NCI-H1694 treated with DMSO at 0.1 percent for 48 hours (cell line): ENCODE results near the gene OR2D2.
"Not testable (repeated sequence)": the region's sequence is repeated elsewhere in the genome, so short reads cannot be mapped to it uniquely, and the experiment has no call there.

Experiments used
- DNase-seq: peaks from one replicate; lab custom pipeline; 2025; lab: John Stamatoyannopoulos, UW

The OR2D2 gene, protein sequence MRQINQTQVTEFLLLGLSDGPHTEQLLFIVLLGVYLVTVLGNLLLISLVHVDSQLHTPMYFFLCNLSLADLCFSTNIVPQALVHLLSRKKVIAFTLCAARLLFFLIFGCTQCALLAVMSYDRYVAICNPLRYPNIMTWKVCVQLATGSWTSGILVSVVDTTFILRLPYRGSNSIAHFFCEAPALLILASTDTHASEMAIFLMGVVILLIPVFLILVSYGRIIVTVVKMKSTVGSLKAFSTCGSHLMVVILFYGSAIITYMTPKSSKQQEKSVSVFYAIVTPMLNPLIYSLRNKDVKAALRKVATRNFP

DNA sequence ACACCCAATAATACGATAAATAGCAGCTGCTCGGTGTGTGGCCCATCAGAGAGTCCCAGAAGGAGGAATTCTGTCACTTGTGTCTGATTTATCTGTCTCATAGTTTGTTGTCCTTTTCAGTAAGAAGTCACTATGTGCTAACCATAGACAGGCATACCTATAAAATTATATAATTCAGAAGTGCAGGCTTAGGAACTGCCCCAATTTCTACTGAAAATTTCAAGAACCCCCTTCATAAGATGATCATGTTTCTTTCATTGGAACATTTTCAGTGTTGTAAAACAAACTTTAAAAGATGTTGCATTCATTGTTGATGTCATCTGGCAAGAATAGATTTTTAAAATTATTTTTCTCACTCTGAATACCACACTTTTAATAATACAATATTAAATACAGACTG, at the start of gene OR2D2:
OR2D2 (minus strand) TSS at position 101 of the 400 bp plus-strand sequence; CDS start at position 101, 0 bp downstream.
- no peak for DNase-seq

- DNase-seq = no peak
Measured at GRCh38 chr11:6941970-6942369, 49.7 kb upstream of the OR2D2 start.

GRCh38 chr11:6932145-6932544, 39.8 kb upstream of the OR2D2 start:
- DNase-seq = no peak

DNA sequence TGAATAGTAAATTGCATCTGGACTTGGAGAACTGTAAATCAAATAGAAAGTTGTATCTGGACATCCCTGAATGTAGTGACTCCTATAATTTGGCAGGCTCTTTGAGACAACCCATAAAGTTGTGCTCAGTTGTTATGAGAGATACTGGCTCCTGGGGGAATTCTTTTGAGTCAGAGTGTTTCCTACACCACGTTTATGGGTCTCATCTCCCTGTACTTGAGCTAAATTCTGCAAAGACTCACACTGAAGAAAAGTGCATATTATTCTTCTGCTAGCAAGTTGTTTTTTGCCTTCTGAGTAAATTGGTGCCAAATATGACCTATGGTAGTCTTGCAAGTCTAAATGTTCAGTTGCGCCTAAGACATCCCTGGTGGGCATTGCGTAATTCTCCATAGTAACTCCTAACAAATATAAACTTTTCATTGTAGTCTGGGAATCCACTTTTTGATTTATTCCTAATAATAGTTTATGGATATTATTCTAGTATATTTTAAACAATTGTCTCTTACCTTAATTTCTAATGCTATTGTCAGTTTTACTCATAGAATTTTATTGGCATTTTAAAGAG, 38.9 kb upstream of the OR2D2 start:
- DNase-seq = no peak

GRCh38 chr11:6928916-6929315, 36.6 kb upstream of the OR2D2 start:
- no peak for DNase-seq

DNA sequence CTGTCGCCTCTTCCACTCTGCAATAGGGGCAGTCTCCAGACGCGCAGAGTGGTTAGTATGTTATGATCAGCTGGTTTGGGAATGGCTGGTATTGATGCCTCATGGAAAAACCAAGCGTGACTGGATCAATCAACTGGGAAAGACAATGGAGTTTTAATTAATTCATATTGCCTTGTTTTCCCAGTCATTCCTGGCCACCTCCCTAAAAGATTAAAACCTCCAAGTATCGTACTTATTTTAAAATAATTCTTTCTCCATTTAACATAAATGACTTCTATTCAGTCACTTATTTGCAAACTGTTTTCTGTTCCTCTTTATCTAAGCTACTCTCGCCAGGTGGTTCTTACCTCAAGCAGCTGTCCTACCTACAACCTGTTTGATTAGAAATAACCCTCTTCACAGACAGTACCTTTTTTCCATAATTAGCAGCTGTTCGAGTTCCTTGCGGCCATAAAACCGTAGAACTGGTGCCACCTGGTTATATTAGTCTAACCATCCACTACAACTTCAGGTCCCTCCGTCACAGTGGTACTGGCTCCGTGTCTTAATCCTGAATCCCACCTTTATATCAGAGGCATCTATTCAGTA, 34.8 kb upstream of the OR2D2 start:
- DNase-seq = no peak

DNA sequence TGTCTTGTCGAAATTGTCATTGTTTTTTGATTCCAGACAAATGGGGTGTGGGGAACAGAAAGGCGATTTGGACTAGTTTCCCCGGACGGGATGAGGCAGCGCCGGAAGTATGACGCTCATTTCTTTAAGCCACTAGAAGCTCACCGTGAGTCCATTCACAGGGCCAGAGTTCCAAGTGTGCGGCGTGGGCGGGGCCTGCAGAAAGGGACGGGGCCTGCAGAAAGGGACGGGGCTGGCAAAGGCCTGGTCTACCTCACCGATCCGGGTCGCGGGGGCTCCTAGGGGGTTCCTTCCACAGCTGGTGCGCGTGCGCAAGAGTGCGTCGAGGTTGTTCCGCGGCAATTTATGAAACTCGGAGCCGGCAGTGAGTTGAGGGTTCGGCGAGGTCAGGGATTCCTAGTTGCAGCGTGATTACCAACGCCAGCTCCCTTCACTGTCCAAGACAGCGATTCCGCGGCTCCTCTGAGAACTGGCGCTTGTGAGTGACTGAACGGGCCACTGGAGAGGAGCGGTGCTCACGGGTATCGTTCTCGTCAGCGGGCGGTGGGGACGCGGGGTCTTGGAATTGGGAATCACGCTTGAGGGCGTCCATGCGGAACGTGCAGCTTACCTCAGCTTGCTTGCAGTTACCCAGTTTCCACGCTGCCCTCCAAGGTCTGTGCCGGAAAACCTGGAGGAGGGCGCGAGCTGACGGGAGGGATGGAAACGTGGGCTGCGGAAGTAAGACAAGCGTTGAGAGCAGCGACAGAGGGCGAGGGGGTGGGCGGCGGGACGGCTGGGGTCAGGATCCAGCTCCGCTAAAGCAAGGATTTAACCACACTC, 34.1 kb upstream of the OR2D2 start, which contains the start of gene ZNF215:
ZNF215 (plus strand) TSS at position 219 of the 822 bp plus-strand sequence. CDS start 5,847 bp downstream, outside the sequence.
- no peak for DNase-seq

DNA sequence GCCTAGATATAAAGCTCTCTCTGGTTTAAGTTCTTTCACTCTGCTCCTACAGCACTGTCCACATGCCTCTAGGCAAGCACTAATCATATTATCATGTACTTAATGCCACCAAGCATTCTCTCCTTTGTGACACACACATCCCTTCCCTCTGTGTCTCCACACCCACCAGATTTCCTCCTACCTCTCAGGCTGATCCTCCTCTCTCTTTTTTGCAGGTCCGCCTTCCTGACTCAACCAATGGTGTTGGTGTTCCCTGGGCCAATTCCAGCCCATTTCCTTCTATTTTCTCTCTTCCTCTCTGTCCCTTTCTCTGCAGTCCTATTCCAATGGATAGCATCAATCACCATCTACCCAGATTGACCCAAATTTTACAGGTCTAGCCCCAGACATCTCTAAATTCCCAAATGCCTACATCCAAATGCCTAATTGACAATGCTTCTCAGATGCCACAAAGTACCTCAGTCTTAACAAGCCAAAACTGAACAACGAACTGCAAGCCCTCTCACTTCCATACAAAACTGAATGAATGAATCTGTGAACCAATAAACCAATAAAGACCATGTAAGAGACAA, 33.4 kb upstream of the OR2D2 start:
- DNase-seq = no peak

GRCh38 chr11:6925007-6925577, 32.8 kb upstream of the OR2D2 start:
- DNase-seq = no peak

GRCh38 chr11:6920702-6921101, 28.4 kb upstream of the OR2D2 start, which contains the start of gene OR2D3:
TSS of gene OR2D3 (plus strand) at chr11:6921002. CDS start at chr11:6921002, 0 bp downstream.
- DNase-seq = no peak

GRCh38 chr11:6919698-6920097, 27.4 kb upstream of the OR2D2 start:
- DNase-seq = no peak

GRCh38 chr11:6911948-6912347, 19.6 kb upstream of the OR2D2 start:
- DNase-seq = no peak

- DNase-seq = no peak
Measured at GRCh38 chr11:6911378-6911777, 19.1 kb upstream of the OR2D2 start.

GRCh38 chr11:6904804-6905203, 12.5 kb upstream of the OR2D2 start:
- DNase-seq = not testable (repeated sequence)

DNA sequence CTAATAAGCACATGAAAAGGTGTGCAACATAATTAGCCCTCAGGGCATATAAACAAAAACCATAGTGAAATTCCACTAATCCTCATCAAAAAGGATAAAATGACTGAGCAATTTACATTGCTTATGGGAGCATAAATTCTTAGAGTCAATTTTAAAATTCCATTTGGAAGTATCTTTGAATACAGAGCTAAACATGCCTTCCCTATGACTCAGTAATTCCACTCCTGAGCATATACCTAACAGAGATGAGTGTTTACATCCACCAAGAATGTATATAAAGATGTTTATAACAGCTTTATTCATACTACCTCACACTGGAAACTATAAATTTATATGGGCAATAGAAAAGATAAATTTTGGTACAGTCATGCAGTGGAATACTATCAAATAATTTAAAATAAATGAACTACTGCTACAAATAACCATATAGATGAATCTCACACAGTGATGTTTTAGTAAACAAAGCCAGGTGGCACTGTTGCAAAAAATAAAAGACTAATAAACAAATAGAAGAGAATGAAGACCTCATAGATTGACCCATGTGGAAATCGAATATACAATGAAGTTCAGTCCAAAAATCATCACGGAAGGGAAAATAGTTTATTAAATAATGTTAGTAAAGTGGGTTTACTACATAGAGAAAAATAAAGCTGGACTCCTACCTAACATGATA, 8.2 kb upstream of the OR2D2 start:
- no peak for DNase-seq

DNA sequence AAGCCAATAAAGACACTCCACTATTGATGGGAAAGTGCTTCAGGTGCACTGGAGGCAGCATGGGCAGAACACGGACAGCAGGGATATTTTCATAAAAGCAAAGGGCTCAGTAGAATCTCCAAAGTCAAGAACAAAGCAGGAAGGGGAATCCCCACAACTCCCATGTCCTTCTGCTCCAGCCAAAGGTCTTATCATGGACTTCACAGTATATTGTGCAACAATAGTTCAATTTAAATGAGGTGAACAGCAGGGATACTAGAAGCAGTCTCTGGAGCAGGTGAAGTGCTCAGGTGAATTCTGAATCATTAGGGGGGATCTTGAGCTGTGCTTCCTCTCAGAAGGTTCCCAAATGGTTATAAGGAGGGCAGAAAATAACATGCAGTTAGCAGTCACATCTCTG, 6.6 kb upstream of the OR2D2 start:
- no peak for DNase-seq

DNA sequence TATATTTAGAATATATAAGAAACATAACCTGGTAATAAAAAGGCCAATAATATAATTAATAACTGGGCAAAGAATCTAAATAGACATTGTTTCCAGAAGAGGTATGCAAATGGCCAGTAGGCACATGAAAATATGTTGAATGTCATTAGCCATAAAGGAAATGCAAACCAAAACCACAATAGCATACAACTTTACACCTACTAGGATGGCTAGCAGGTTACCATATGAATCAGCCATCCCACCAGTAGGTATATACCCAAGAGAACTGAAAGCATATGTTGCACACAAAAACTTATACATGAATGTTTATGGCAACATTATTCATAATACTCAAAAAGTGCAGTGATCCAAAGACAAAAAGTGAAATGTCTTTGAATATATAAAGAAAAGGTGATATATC, 2.7 kb upstream of the OR2D2 start:
- DNase-seq = no peak

GRCh38 chr11:6894097-6894496, 1.8 kb upstream of the OR2D2 start:
- DNase-seq = no peak

DNA sequence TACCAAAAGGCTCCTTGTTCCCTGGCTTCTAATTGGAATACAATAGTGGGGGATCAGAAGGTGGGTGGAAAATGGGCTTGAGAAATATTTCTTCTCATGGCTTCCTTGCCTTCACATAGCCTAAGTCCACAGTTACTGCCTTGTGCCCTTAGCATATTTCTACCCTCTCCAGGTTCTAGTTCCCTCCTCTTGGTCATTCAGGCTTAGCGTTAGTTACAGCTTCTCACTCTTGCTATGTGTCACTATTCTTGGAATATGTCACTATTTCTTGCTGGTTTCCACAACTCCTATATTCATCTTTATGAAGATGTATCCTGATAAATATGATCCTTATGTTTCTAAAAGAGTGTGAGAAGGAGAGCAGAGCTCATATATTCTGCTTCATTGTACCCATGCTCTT, 2.5 kb downstream of the OR2D2 start:
- no peak for DNase-seq

DNA sequence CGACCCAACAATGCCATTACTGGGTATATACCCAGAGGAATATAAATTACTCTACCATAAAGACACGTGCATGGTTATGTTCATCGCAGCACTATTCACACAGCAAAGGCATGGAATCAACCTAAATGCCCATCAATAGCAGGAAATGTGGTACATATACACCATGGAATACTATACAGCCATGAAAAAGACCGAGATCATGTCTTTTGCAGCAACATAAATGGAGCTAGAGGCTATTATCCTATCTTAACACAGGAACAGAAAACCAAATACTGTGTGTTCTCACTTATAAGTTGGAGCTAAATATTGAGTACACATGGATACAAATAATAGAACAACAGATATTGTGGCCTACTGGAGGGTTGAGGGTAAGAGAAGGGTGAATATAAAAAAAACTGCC, 3.5 kb downstream of the OR2D2 start:
- no peak for DNase-seq

- not testable (repeated sequence) for DNase-seq
Measured at GRCh38 chr11:6887711-6888110, 4.6 kb downstream of the OR2D2 start.
